ENCODE measurements around the gene MTMR3.

The MTMR3 gene

GRCh38 chr22:29998627-29999384 lies 115.8 kb downstream of the MTMR3 start:
- DNase-seq (ENCODE audit: low read depth in 2 of 3, low spot score in 2 of 3), result no peak

DNA sequence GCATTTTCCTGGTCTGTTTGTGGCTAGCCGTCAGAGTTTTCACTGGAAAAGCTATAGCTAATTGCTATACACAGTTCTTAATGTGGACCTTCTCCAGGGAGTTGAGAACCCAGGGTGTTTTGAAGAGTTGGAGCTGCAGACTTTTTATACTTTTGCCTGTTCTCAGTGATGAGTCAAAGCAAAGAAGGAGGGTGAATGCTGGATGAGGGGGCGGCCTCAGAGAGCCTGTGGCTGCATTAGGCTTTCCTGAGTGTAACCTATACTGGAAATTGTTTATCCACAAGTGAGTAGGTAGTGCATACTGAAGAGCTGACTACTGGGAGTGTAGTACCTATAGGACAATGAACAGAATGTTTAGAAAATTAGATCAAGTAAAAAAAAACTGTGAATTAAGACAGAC lies 117.6 kb downstream of the MTMR3 start:
- no peak for DNase-seq (ENCODE audit: low read depth in 2 of 3, low spot score in 2 of 3)

DNA sequence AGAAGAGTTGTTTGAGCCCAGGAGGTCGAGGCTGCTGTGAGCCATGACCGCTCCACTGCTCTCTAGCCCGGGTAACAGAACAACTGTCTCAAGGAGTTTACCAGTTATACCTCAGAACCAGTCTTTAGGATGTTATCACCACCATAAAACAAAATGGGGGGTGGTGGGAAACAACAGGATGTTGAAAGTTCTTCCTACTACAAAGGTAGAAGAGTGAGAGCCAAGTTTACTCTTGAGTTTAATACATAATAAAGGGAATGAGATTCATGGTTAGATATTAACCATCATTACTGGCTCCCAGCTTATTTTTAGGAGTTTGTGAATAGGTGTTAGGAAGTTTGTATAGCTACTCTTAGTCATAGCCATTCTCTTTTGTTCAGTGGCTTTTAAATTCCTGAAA lies 118.5 kb downstream of the MTMR3 start:
- no peak for DNase-seq (ENCODE audit: low read depth in 2 of 3, low spot score in 2 of 3)

DNA sequence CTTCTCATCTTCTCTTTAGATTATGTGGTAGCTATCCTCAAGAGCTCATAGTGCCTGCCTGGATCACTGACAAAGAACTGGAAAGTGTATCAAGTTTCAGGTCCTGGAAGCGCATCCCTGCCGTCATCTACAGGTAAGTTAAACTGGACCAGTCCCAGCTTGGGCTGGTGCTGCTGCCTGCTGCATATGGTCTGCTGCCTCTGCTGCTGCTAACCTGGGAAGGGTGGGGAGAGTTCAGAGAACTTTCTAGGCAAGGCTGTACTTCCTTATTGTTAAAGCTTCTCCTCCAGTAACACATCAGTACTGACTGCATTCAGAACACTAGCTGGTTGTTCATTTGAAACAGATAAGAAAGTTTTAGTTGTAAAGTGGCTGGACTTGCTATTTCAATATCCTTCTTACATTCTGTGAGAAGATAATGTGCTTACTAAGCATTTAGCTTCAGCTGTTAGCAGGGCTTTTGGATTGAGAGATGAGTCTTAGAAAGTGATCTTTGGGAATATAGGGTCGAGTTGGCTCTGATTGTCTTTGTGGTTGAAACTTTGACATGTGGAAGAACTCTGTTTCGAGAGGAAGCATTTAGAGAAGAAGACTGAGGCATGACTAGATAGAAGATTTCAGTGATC lies 120.0 kb downstream of the MTMR3 start:
- no peak for DNase-seq (ENCODE audit: low read depth in 2 of 3, low spot score in 2 of 3)

DNA sequence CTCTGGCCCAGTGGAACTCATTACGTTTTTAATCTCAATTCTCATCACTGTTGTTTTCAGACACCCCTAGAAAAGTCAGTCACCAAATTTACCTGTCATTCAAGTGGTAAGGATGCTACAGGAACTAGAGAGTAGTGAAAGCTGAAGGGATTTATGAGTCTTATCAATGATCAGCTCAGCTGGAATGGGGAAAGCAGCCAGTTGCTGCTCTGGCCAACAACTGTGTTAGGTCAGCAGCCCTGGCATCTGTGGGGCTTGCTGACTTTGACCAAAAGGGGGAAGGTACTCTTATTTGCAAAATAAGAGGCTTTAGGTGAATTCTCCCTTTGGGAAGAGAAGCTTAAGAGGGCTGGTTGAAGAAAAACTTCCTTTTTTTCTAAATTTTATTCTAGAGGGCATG lies 121.1 kb downstream of the MTMR3 start:
- no peak for DNase-seq (ENCODE audit: low read depth in 2 of 3, low spot score in 2 of 3)

- no peak for DNase-seq (ENCODE audit: low read depth in 2 of 3, low spot score in 2 of 3)
These were observed 121.7 kb downstream of the MTMR3 start for GRCh38 chr22:30004694-30005093.

GRCh38 chr22:30005213-30005857 lies 122.4 kb downstream of the MTMR3 start:
- peak; percentile 11 to 34 (median 23) for DNase-seq (ENCODE audit: low read depth in 2 of 3, low spot score in 2 of 3)

DNA sequence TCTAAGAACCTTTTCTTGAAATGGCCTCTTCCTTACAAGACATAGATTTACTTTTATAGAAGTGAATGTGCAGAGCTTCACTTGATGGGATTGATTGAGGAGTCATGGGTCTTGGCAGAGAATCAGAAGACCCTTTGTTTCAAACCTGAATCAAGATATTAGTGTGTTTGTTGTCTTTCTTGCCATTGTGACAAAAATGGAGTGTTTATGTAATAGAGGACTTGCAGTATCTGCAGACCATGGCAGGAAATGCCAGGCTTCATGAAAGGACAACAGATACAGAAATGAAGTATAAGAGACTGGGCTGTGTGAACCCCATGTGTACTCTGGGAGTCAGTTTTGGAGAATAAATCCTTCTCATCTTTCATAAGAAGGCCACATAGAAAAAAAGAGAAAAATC lies 124.4 kb downstream of the MTMR3 start:
- DNase-seq (ENCODE audit: low read depth in 2 of 3, low spot score in 2 of 3), result no peak

GRCh38 chr22:30008401-30008800 lies 125.4 kb downstream of the MTMR3 start:
- no peak for DNase-seq (ENCODE audit: low read depth in 2 of 3, low spot score in 2 of 3)

DNA sequence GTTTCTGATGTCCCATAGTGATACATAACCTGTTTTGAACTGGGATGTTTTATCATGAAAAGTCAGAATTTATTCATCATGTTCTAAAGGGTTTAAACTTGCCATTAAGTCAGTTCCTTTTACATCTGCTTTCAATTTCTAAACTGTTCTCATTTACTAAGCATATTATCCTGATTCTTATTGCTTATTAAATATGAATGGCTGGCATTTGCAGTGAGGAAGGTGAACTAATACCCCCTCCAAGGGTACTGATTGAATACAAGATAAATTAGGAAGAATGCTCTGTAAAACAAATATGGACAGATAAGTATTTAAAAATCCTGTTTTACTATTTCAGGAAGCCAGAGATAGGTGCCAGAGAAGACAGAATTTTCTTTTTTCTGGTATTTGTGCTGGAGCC lies 126.5 kb downstream of the MTMR3 start:
- no peak for DNase-seq (ENCODE audit: low read depth in 2 of 3, low spot score in 2 of 3)

DNA sequence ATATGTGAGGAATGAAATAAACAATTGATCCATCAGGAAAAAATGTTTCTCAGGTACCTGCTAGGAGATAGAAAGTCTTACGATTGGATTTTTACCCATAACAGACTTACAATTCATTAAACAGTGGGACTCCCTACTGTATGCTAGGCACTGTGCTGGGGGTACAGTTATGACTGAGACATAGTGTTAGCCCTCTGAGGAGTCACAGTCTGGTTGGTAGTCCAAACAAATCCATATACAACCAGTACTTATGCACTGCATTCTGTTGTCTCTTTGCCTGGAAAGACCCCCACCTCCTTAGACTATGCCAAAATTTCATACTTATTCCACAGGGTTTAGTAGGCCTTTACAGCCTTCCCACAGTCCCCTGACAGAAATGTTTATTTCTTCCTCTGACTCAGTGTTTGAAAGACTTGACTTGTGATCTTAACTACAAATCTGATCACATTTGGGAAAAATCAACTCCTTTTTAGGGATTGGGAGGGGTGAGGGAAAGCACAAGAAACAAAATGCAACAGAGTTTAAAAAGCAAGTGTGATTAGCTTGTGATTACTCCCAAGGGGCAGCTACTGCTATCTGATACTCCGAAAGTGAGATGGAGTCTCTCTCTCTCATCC lies 127.9 kb downstream of the MTMR3 start:
- no peak for DNase-seq (ENCODE audit: low read depth in 2 of 3, low spot score in 2 of 3)

GRCh38 chr22:30013201-30013600 lies 130.2 kb downstream of the MTMR3 start:
- DNase-seq (ENCODE audit: low read depth in 2 of 3, low spot score in 2 of 3), result no peak

- no peak for DNase-seq (ENCODE audit: low read depth in 2 of 3, low spot score in 2 of 3)
These were observed 131.3 kb downstream of the MTMR3 start for GRCh38 chr22:30014244-30014643.

- no peak for DNase-seq (ENCODE audit: low read depth in 2 of 3, low spot score in 2 of 3)
These were observed 132.3 kb downstream of the MTMR3 start for GRCh38 chr22:30015229-30015797.

GRCh38 chr22:30015846-30016245 lies 132.9 kb downstream of the MTMR3 start:
- DNase-seq (ENCODE audit: low read depth in 2 of 3, low spot score in 2 of 3), result no peak

GRCh38 chr22:30016596-30016995 lies 133.6 kb downstream of the MTMR3 start:
- DNase-seq (ENCODE audit: low read depth in 2 of 3, low spot score in 2 of 3), result no peak

DNA sequence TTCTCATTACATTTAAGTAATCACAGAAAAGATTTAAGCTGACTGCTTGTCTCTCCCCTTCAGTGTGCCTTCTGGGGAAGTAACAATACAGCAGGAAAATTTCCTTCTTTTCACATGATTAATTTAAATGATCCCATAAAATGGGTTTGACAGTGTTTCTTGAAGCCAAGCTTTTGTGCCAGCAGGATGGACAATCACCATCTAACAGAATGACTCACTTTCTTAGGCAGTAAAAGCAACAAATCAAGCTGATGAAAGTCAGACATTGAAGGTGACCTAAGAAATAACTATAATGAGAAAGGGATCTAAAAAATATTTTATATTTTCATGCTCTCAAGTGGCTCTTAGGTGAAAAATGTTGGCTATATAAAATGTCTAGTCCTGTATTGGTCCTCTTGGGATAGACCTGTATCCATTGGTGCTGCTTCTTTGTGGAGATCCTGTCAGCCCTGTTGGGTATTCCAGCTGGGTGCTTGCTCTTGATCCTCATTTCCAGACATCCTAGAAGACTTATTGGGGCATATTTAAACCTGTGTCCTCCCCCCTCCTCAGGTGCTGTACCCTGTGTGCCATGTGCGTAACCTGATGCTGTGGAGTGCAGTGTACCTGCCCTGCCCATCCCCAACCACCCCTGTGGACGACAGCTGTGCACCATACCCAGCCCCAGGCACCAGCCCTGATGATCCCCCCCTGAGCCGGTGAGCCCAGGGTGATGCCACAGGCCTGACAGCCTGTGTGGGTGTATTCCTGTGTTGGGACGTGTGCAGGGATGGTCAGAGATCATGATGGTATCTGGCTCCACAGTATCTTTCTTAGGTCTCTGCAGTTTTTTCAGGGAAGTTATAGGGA lies 134.6 kb downstream of the MTMR3 start:
- no peak for DNase-seq (ENCODE audit: low read depth in 2 of 3, low spot score in 2 of 3)

DNA sequence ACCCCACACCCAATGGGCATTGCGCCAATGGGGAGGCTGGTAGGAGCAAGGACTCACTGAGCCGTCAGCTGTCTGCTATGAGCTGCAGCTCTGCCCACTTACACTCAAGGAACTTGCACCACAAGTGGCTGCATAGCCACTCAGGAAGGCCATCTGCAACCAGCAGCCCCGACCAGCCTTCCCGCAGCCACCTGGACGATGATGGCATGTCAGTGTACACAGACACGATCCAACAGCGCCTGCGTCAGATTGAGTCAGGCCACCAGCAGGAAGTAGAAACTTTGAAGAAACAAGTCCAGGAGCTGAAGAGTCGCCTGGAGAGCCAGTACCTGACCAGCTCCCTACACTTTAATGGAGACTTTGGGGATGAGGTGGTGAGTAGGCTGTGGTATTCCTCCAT lies 137.5 kb downstream of the MTMR3 start:
- DNase-seq (ENCODE audit: low read depth in 2 of 3, low spot score in 2 of 3), result no peak

- no peak for DNase-seq (ENCODE audit: low read depth in 2 of 3, low spot score in 2 of 3)
These were observed 138.4 kb downstream of the MTMR3 start for GRCh38 chr22:30021338-30021737.

DNA sequence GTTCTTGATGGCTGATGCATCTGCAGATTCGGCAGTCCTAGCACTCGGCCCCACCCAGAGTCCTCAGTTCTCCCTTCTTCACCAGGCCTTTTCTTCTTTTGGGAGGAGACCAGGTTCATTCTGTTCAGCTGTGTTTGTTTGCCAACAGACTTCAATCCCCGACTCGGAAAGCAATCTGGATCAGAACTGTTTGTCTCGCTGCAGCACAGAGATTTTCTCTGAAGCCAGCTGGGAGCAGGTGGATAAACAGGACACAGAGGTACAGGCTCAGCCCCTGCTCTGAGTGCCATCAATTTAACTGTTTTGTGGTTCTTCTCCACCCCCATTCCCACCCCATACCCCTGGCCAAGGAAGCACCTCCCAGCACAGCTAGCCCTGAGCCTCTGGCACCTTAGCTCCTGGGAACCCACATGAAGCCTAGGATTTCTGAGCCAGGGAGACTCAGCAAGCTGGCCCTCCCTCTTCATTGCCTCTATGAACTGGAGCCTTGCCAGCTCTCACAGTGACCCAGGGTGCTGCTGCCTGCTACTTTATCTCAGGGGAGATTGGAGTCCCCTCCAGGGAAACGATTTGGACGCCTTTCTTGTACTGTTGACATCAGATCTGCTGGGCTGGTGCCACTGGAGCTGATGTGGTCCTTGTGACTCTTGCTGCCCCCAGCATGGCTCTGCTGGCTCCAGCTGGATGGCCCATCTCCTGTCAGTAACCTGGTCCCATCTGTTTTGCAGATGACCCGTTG lies 139.1 kb downstream of the MTMR3 start:
- no peak for DNase-seq (ENCODE audit: low read depth in 2 of 3, low spot score in 2 of 3)

Data from activated CD8-positive, alpha-beta memory T cell treated with anti-CD3 and anti-CD28 coated beads for 48 hours (primary cell).